GM19452 (cell line): ENCODE results near the gene HSF5.

ENCODE experiments used
- ATAC-seq: cut with Tn5 transposase; IDR thresholded peaks from one replicate; pipeline ENCODE4 v1.9.1; 2021; ENCODE audit not compliant: unreplicated experiment

HSF5 gene

GRCh38 chr17:58371300-58371950 lies 116.8 kb downstream of the HSF5 start:
- ATAC-seq = no peak

DNA sequence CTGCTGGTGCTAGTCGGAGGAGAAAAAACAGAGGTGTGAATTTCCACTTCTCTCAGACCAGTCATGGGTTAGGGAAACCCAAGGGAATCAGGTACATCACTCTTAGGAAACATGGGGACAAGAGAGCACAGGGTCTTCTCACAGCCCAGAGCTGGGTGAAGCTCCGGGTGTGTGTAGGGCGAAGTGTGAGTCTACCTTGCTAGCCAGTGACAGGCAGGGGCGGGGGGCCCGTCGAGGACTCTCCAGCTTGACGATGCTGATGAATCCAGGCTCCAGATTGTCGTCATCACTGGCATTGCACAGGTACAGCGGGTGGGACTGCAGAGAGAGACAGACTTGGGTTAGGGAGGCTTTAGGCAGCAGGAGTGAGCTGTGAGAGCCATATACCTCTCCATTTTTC lies 117.5 kb downstream of the HSF5 start:
- no peak for ATAC-seq

DNA sequence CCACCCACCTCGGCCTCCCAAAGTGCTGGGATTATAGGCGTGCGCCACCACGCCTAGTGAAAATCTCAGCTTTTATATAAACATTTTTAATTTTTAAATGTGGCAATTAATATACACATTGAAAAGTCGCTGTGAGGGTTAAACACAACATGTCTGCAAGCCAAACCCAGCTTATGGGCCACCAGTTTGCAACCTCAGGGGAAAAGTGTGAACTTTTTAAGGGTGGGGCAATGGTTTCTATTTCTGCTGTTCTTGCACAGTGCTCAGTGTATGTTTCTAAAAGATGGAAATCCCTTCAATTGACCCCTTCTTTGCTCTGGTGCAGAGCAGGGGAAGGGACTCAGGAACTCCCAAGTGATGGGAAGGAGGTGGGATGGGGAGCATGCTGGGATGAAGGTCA lies 117.9 kb downstream of the HSF5 start:
- ATAC-seq = no peak
